H1 (cell line): ENCODE measurements around the gene DBNDD2. TPM values are rescaled to one million over a fixed set of nuclear protein-coding genes. Genes with fewer than 3 reads are reported as not detected.

ENCODE experiments used
- BRCA1 ChIP-seq: IDR thresholded peaks from 2 replicates; pipeline ENCODE4 v1.6.1; 2012; ENCODE audit warnings: low read depth, low read length, improper control_type of control experiment
- polyA plus RNA-seq, 7 experiments: library from polyadenylated mRNA; depleted of rRNA in 3 of 7; stranded (reverse) in 5 of 7; unstranded in 2 of 7; fragments of >200 nt in 5 of 7; fragments of 200-250 nt in 2 of 7; gene quantifications; 1 replicate in 5 of 7; 2 replicates in 1 of 7; 4 replicates in 1 of 7; pipeline versions ENCODE4 v1.2.1 to v1.2.3, GENCODE V29; 2011 to 2013; ENCODE audit warnings: missing spikeins in 2 of 7, mixed read lengths in 2 of 7
- total RNA-seq: library from RNA; stranded (reverse); fragmentation: NEBNext Ultra II Directional; extraction: Animal tissue kit (Norgen Biotek cat#: 25700); gene quantifications from 2 replicates; pipeline ENCODE4 v1.2.1, GENCODE V29; 2021

Gene DBNDD2
- total and polyA plus RNA-seq, 2 of the 8 experiments (the other 6 are each of a cell fraction or from before 2014, with no cell fraction given): 55.8 to 96.3 TPM

DNA sequence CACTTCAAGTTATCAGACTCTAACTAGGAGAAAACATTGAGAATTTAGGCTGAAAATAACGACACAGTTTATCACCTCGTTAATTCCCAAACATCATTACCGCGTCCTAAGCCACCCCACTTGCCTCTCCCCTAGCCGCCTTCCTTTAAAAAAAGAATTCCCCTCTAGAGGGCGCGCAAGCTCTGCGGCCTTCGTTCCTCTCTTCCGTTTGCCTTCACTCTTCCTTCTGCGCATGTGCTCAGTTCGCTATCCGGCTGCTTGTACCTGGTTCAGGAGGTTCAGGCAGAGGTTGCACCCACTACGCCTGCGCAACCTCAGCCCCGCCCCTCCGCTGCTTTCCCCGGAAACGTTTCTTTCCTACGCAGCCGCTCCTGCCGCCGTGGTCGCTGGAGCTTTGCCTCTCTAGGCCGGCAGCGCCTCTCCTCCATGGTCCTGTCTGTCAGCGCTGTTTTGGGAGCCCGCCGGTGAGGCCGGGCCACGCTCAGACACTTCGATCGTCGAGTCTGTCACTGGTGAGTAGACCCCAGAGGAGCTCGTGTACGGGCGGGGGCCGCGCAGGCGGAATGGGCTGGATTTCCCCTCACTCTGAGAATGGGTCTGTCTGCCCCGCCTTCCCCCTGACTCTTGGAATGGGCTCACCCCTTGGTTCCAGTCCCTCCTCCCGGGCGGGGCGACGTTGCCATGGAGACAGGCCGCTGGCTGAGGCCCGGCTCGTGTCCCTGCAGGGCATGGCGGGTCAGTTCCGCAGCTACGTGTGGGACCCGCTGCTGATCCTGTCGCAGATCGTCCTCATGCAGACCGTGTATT lies 45.1 kb upstream of the DBNDD2 start, which contains the start of gene SYS1 (continued):
- no peak for TF ChIP-seq BRCA1
